Activated T-cell treated with anti-CD3 and anti-CD28 coated beads, Interleukin-2, amount 50 U/mL, for 72 hours (primary cell): ENCODE results near the gene CEACAM18. TPM values are rescaled to one million over a fixed set of nuclear protein-coding genes. Genes with fewer than 3 reads are reported as not detected.

ENCODE experiments used
- ATAC-seq, 2 donors: fragments of 150-1000 bp; cut with Tn5 transposase; replicated peaks in 1 of 2; 2 replicates each; pipeline ENCODE4 v1.10.0; 2021; ENCODE audit warnings: moderate library complexity in 2 of 2, mild to moderate bottlenecking in 1 of 2
- DNase-seq, 2 donors: peaks; one replicate each; pipeline ENCODE4 v3.0.0; 2021 to 2022; ENCODE audit warnings: mixed read lengths in 1 of 2
- H3K27ac Mint-ChIP-seq: one replicate; pipeline ENCODE4 v1.8.0; 2022; ENCODE audit warnings: mild to moderate bottlenecking, moderate library complexity, mixed read lengths
- H3K27me3 Mint-ChIP-seq: one replicate; pipeline ENCODE4 v1.8.0; 2022; ENCODE audit warnings: low read depth, mixed read lengths
- H3K36me3 Mint-ChIP-seq, 2 donors: one replicate each; pipeline ENCODE4 v1.8.0; 2022; ENCODE audit warnings: mixed read lengths in 2 of 2, mild to moderate bottlenecking in 1 of 2; ENCODE audit not compliant: insufficient read depth in 2 of 2
- H3K4me1 Mint-ChIP-seq: one replicate; pipeline ENCODE4 v1.8.0; 2022; ENCODE audit warnings: low read depth, mixed read lengths
- H3K4me3 Mint-ChIP-seq, 2 donors: one replicate each; pipeline ENCODE4 v1.8.0; 2022; ENCODE audit warnings: mild to moderate bottlenecking in 2 of 2, mixed read lengths in 2 of 2, moderate library complexity in 2 of 2
- H3K9me3 Mint-ChIP-seq, 2 donors: one replicate each; pipeline ENCODE4 v1.8.0; 2022; ENCODE audit warnings: mixed read lengths in 2 of 2
- total RNA-seq, 2 donors: library from RNA; stranded (reverse); gene quantifications; one replicate each; pipeline ENCODE4 v1.2.3, GENCODE V29; 2022

The CEACAM18 gene
- total RNA-seq, 2 donors from 2014 or later: not detected

- peaks cover 67% of the 10 kb centered on the region for H3K27me3 Mint-ChIP-seq
- H3K27ac Mint-ChIP-seq: no peak within 1 kb of the TSS
- H3K36me3 Mint-ChIP-seq: peaks cover 0 to 2% of the 10 kb centered on the region in 2 donors
- no peak for DNase-seq
- peak in 1 of 2 donors; percentile 32 for ATAC-seq
- no peaks in the 10 kb centered on the region for H3K9me3 Mint-ChIP-seq
- H3K4me3 Mint-ChIP-seq: peak within 1 kb of the TSS in 1 of 2 donors; percentile 19
- no peaks in the 10 kb centered on the region for H3K4me1 Mint-ChIP-seq
Measured at GRCh38 chr19:51531349-51532315, 53.3 kb downstream of the CEACAM18 start, which contains the start of gene SIGLEC6. SIGLEC6 (minus strand) TSS chr19:51531670; CDS start chr19:51531648, 22 bp downstream.

GRCh38 chr19:51535535-51535934, 57.2 kb downstream of the CEACAM18 start:
- ATAC-seq (no peak), DNase-seq (no peak)
- H3K4me1 Mint-ChIP-seq: no peaks in the 10 kb centered on the region
- H3K27me3 Mint-ChIP-seq: peaks cover 78% of the 10 kb centered on the region
- H3K4me3 Mint-ChIP-seq: no peak overlapping the region
- peaks cover 0 to 2% of the 10 kb centered on the region in 2 donors for H3K36me3 Mint-ChIP-seq
- no peaks in the 10 kb centered on the region for H3K9me3 Mint-ChIP-seq
- no peak overlapping the region for H3K27ac Mint-ChIP-seq

- Mint-ChIP-seq H3K27me3 (peaks cover 86% of the 10 kb centered on the region), H3K27ac (no peak overlapping the region), H3K4me1 (no peaks in the 10 kb centered on the region), H3K9me3 (no peaks in the 10 kb centered on the region), H3K36me3 (peaks cover 0 to 2% of the 10 kb centered on the region in 2 donors), H3K4me3 (no peak overlapping the region)
- DNase-seq (no peak), ATAC-seq (no peak)
Measured at GRCh38 chr19:51539821-51540366, 61.6 kb downstream of the CEACAM18 start.

Other genes with a start within 250 kb of the CEACAM18 start
- not detected for gene SIGLECL1, start 227.5 kb upstream of the CEACAM18 start, total RNA-seq
- gene IGLON5, start 166.9 kb upstream of the CEACAM18 start, total RNA-seq: 1 to 10 TPM in 1 of 2 donors, under 1 TPM in 1; 0.67 to 1.1 TPM
- 1 to 10 TPM; 6.4 to 7.6 TPM for gene VSIG10L, start 136.4 kb upstream of the CEACAM18 start, total RNA-seq
- gene ETFB, start 112.2 kb upstream of the CEACAM18 start, total RNA-seq: 100 to 1,000 TPM; 156 to 160 TPM
- gene CLDND2, start 109.5 kb upstream of the CEACAM18 start, total RNA-seq: 10 to 100 TPM; 14.0 to 14.9 TPM
- 100 to 1,000 TPM; 190 to 261 TPM for gene NKG7, start 105.9 kb upstream of the CEACAM18 start, total RNA-seq
- gene LIM2, start 90.6 kb upstream of the CEACAM18 start, total RNA-seq: 1 to 10 TPM; 1.0 to 2.0 TPM
- under 1 TPM; 0.23 to 0.26 TPM for gene C19orf84, start 87.9 kb upstream of the CEACAM18 start, total RNA-seq
- 1 to 10 TPM in 1 of 2 donors, under 1 TPM in 1; 0.38 to 1.4 TPM for gene SIGLEC10, start 60.9 kb upstream of the CEACAM18 start, total RNA-seq
- not detected for gene SIGLEC8, start 20.1 kb upstream of the CEACAM18 start, total RNA-seq
- gene SIGLEC12, start 23.3 kb downstream of the CEACAM18 start, total RNA-seq: 1 to 10 TPM; 1.0 to 1.6 TPM
- gene SIGLEC6, start 53.1 kb downstream of the CEACAM18 start, total RNA-seq: not detected
- 10 to 100 TPM; 11.1 to 13.3 TPM for gene ZNF175, start 92.7 kb downstream of the CEACAM18 start, total RNA-seq
- not detected for gene SIGLEC5, start 151.9 kb downstream of the CEACAM18 start, total RNA-seq
- under 1 TPM in 1 of 2 donors, not detected in 1; 0.38 TPM for gene SIGLEC14, start 168.3 kb downstream of the CEACAM18 start, total RNA-seq
- 1 to 10 TPM; 3.6 to 7.5 TPM for gene SPACA6, start 214.8 kb downstream of the CEACAM18 start, total RNA-seq
- gene HAS1, start 245.5 kb downstream of the CEACAM18 start, total RNA-seq: not detected